Ishikawa (cell line): Measurements from ENCODE around the gene CFAP20DC.

ENCODE experiments used
- CEBPB ChIP-seq: IDR thresholded peaks from 2 replicates; pipeline ENCODE4 v1.6.1; 2012
- EGR1 ChIP-seq: IDR thresholded peaks from 2 replicates; pipeline ENCODE4 v1.6.1; 2012
- MAX ChIP-seq: IDR thresholded peaks from 2 replicates; pipeline ENCODE4 v1.6.1; 2012
- RAD21 ChIP-seq: IDR thresholded peaks from 2 replicates; pipeline ENCODE4 v1.6.1; 2012; ENCODE audit warnings: low read depth
- TAF1 ChIP-seq: IDR thresholded peaks from 2 replicates; pipeline ENCODE4 v1.6.1; 2012; ENCODE audit warnings: low read depth, mild to moderate bottlenecking
- TEAD4 ChIP-seq: IDR thresholded peaks from 2 replicates; pipeline ENCODE4 v1.6.1; 2012
- YY1 ChIP-seq: IDR thresholded peaks from 2 replicates; pipeline ENCODE4 v1.6.1; 2012; ENCODE audit warnings: low read depth
- ZBTB7A ChIP-seq: IDR thresholded peaks from 2 replicates; pipeline ENCODE4 v1.6.1; 2012; ENCODE audit warnings: low read depth
- TF ChIP-seq, protein P1 (sequence below): IDR thresholded peaks from 2 replicates; pipeline ENCODE4 v1.6.1; 2012; ENCODE audit warnings: low read depth, mild to moderate bottlenecking

DNA sequence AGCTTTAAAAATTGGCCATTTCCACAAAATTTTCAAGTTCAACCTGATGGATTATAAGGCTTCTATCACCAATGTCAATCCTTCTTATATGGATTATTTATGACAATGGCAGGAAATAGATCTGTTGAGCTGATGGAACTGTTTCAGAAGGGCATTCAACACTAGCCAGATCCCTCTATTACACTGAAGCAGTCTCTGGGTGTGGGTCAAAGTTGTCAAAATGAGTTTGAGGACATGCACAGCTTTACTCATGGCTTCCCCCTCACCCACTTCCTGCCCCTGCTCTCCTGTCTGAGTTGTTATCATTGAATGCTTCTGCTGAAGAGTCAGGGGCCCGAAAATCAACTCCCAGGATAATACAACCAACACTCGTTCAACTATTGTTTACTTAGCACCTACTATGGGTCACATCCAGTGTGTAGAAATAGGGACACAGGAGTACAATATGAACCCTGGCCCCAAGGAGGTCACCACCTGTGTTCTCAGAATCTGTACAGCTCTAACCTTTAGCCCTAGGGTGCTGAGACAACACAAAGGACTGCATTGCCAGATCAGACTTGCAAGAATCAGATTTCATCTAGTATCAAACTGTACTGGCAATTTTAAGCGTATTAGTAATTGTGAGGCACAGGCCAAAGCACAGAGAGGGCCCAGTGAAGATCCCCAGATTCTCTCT, 341.6 kb downstream of the CFAP20DC start:
- TF ChIP-seq YY1, result no peak
- TF ChIP-seq ZBTB7A, result no peak
- no peak for TF ChIP-seq TAF1
- no peak for TF ChIP-seq TEAD4
- TF ChIP-seq EGR1, result no peak
- no peak for TF ChIP-seq CEBPB
- no peak for TF ChIP-seq MAX
- TF ChIP-seq, protein P1, sequence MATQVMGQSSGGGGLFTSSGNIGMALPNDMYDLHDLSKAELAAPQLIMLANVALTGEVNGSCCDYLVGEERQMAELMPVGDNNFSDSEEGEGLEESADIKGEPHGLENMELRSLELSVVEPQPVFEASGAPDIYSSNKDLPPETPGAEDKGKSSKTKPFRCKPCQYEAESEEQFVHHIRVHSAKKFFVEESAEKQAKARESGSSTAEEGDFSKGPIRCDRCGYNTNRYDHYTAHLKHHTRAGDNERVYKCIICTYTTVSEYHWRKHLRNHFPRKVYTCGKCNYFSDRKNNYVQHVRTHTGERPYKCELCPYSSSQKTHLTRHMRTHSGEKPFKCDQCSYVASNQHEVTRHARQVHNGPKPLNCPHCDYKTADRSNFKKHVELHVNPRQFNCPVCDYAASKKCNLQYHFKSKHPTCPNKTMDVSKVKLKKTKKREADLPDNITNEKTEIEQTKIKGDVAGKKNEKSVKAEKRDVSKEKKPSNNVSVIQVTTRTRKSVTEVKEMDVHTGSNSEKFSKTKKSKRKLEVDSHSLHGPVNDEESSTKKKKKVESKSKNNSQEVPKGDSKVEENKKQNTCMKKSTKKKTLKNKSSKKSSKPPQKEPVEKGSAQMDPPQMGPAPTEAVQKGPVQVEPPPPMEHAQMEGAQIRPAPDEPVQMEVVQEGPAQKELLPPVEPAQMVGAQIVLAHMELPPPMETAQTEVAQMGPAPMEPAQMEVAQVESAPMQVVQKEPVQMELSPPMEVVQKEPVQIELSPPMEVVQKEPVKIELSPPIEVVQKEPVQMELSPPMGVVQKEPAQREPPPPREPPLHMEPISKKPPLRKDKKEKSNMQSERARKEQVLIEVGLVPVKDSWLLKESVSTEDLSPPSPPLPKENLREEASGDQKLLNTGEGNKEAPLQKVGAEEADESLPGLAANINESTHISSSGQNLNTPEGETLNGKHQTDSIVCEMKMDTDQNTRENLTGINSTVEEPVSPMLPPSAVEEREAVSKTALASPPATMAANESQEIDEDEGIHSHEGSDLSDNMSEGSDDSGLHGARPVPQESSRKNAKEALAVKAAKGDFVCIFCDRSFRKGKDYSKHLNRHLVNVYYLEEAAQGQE, result no peak
- no peak for TF ChIP-seq RAD21
